GM19099 (cell line): Measurements from ENCODE around the gene CHN1.

Experiments
- POLR2A ChIP-seq: IDR thresholded peaks from 3 replicates; pipeline ENCODE4 v1.6.1; 2011; ENCODE audit warnings: low read depth; ENCODE audit not compliant: insufficient read length; ENCODE audit errors: extremely low read depth

Gene CHN1

GRCh38 chr2:174967691-174968260 lies 37.4 kb downstream of the CHN1 start:
- no peak for TF ChIP-seq POLR2A

- no peak for TF ChIP-seq POLR2A
These were observed 38.1 kb downstream of the CHN1 start for GRCh38 chr2:174967086-174967485.

- TF ChIP-seq POLR2A: no peak
These were observed 39.0 kb downstream of the CHN1 start for GRCh38 chr2:174965992-174966744.

- no peak for TF ChIP-seq POLR2A
These were observed 39.6 kb downstream of the CHN1 start for GRCh38 chr2:174965551-174965950.

- TF ChIP-seq POLR2A: no peak
These were observed 40.8 kb downstream of the CHN1 start for GRCh38 chr2:174964404-174964803.

- no peak for TF ChIP-seq POLR2A
These were observed 41.5 kb downstream of the CHN1 start for GRCh38 chr2:174963437-174964400.

- no peak for TF ChIP-seq POLR2A
These were observed 45.4 kb downstream of the CHN1 start for GRCh38 chr2:174959787-174960186.

GRCh38 chr2:174957050-174957449 lies 48.1 kb downstream of the CHN1 start:
- no peak for TF ChIP-seq POLR2A

GRCh38 chr2:174952607-174953006 lies 52.6 kb downstream of the CHN1 start:
- no peak for TF ChIP-seq POLR2A

GRCh38 chr2:174951745-174952144 lies 53.4 kb downstream of the CHN1 start:
- TF ChIP-seq POLR2A: no peak

GRCh38 chr2:174949988-174950687 lies 55.0 kb downstream of the CHN1 start:
- no peak for TF ChIP-seq POLR2A

- no peak for TF ChIP-seq POLR2A
These were observed 59.5 kb downstream of the CHN1 start for GRCh38 chr2:174945601-174946260.

GRCh38 chr2:174939046-174939445 lies 66.1 kb downstream of the CHN1 start:
- TF ChIP-seq POLR2A: no peak

GRCh38 chr2:174931724-174932123 lies 73.5 kb downstream of the CHN1 start:
- no peak for TF ChIP-seq POLR2A
